Small intestine (tissue), 7 donors: ENCODE data around the gene EVC2. TPM values are rescaled to one million over a fixed set of nuclear protein-coding genes. Genes with fewer than 3 reads are reported as not detected.

Experiments used
- DNase-seq, 2 donors: peaks; one replicate each; pipeline versions ENCODE4 v3.0.0 to v3.0.0-alpha.2; 2013
- FAIRE-seq: peaks from 2 replicates; lab custom pipeline; 2012; peaks lifted over from hg19 to GRCh38; lab: Jason Lieb, UNC
- H3K27ac ChIP-seq, 3 donors: one replicate each; pipeline ENCODE4 v1.5.1; 2013; ENCODE audit warnings: low read length in 2 of 3, mild to moderate bottlenecking in 2 of 3, control low read depth in 1 of 3, inconsistent platforms in 1 of 3, low read depth in 1 of 3, moderate library complexity in 1 of 3
- H3K27me3 ChIP-seq, 3 donors: one replicate each; pipeline ENCODE4 v1.6.1; 2013; ENCODE audit warnings: low read length in 3 of 3, inconsistent platforms in 1 of 3; ENCODE audit not compliant: control insufficient read depth in 3 of 3, insufficient read depth in 3 of 3
- H3K36me3 ChIP-seq, 3 donors: one replicate each; pipeline ENCODE4 v1.6.1; 2013; ENCODE audit warnings: low read length in 3 of 3, inconsistent platforms in 1 of 3, low read depth in 1 of 3, mild to moderate bottlenecking in 1 of 3, moderate library complexity in 1 of 3; ENCODE audit not compliant: control insufficient read depth in 3 of 3, insufficient read depth in 2 of 3
- H3K4me1 ChIP-seq, 3 donors: one replicate each; pipeline ENCODE4 v1.6.1; 2013; ENCODE audit warnings: low read length in 2 of 3, inconsistent platforms in 1 of 3, low read depth in 1 of 3, mild to moderate bottlenecking in 1 of 3, moderate library complexity in 1 of 3; ENCODE audit not compliant: control insufficient read depth in 3 of 3, insufficient read depth in 2 of 3
- H3K4me3 ChIP-seq, 3 donors: one replicate each; pipeline ENCODE4 v1.5.1; 2013; ENCODE audit warnings: low read length in 3 of 3, control low read depth in 1 of 3, inconsistent platforms in 1 of 3, low read depth in 1 of 3, mild to moderate bottlenecking in 1 of 3, moderate library complexity in 1 of 3
- H3K9me3 ChIP-seq, 2 donors: one replicate each; pipeline ENCODE4 v1.6.1; 2013; ENCODE audit warnings: low read depth in 1 of 2, low read length in 1 of 2; ENCODE audit not compliant: control insufficient read depth in 2 of 2, insufficient read depth in 1 of 2
- WGBS, 3 donors: extraction: QIAGEN DNeasy Blood & Tissue Kit; methylation state at CpG; one replicate each; pipeline ENCODE4 v1.1.7; 2013; 5-methylcytosine and 5-hydroxymethylcytosine counted together
- polyA plus RNA-seq, 4 donors: library from polyadenylated mRNA; stranded (reverse) in 3 of 4; unstranded in 1 of 4; fragments of 200-250 nt in 3 of 4; fragments of 120-200 nt in 1 of 4; gene quantifications; one replicate each; pipeline versions ENCODE4 v1.2.1 to v1.2.3, GENCODE V29; 2013
- donor health status: healthy with polysubstance abuse.
- donor health status: control.
- donor health status: control.
- donor health status: Bipolar disorder and iron deficiency.
- donor health status: healthy.

EVC2 gene
- polyA plus RNA-seq, 4 donors, result 0.27 to 1.3 (median 0.83) TPM; not detected in 1

GRCh38 chr4:5575941-5576340 lies 132.4 kb downstream of the EVC2 start:
- Histone ChIP-seq H3K9me3 (no peaks in the 10 kb centered on the region), H3K4me3 (no peak overlapping the region), H3K4me1 (no peaks in the 10 kb centered on the region), H3K27ac (no peak overlapping the region), H3K36me3 (peaks cover 0 to 3% (median 0%) of the 10 kb centered on the region in 3 donors), H3K27me3 (no peaks in the 10 kb centered on the region)
- no peak for DNase-seq
- FAIRE-seq, result no peak
- 47 to 70% (median 67%) methylated on average over 5 of the region's 5 CpGs for WGBS, 3 donors

- Histone ChIP-seq H3K27me3 (no peaks in the 10 kb centered on the region), H3K36me3 (peaks cover 0 to 3% (median 0%) of the 10 kb centered on the region in 3 donors), H3K27ac (no peak overlapping the region), H3K4me1 (no peaks in the 10 kb centered on the region), H3K9me3 (no peaks in the 10 kb centered on the region), H3K4me3 (no peak overlapping the region)
- no peak for FAIRE-seq
- 75 to 85% (median 84%) methylated on average over 5 of the region's 5 CpGs for WGBS, 3 donors
- DNase-seq, result no peak
Observed at GRCh38 chr4:5574386-5574785, 134.0 kb downstream of the EVC2 start.

- no peak overlapping the region for H3K4me3 ChIP-seq
- WGBS, 3 donors, result 72 to 79% (median 78%) methylated on average over 8 of the region's 8 CpGs
- no peaks in the 10 kb centered on the region for H3K9me3 ChIP-seq
- no peak for DNase-seq
- no peaks in the 10 kb centered on the region for H3K27me3 ChIP-seq
- no peak for FAIRE-seq
- no peak overlapping the region for H3K27ac ChIP-seq
- H3K36me3 ChIP-seq, result peaks cover 0 to 3% (median 0%) of the 10 kb centered on the region in 3 donors
- H3K4me1 ChIP-seq, result no peaks in the 10 kb centered on the region
Observed at GRCh38 chr4:5573965-5574364, 134.4 kb downstream of the EVC2 start.

GRCh38 chr4:5572751-5573150 lies 135.6 kb downstream of the EVC2 start:
- no peak overlapping the region for H3K4me3 ChIP-seq
- H3K4me1 ChIP-seq, result no peaks in the 10 kb centered on the region
- no peak overlapping the region for H3K27ac ChIP-seq
- no peak for DNase-seq
- no peak for FAIRE-seq
- H3K9me3 ChIP-seq, result no peaks in the 10 kb centered on the region
- no peaks in the 10 kb centered on the region for H3K27me3 ChIP-seq
- WGBS, 3 donors, result 86 to 93% (median 92%) methylated on average over 5 of the region's 5 CpGs
- peaks cover 0 to 3% (median 0%) of the 10 kb centered on the region in 3 donors for H3K36me3 ChIP-seq

- DNase-seq (no peak), FAIRE-seq (no peak)
- 75 to 87% (median 76%) methylated on average over 2 of the region's 2 CpGs for WGBS, 3 donors
- no peaks in the 10 kb centered on the region for H3K4me1 ChIP-seq
- H3K4me3 ChIP-seq, result no peak overlapping the region
- peaks cover 0 to 3% (median 0%) of the 10 kb centered on the region in 3 donors for H3K36me3 ChIP-seq
- no peaks in the 10 kb centered on the region for H3K27me3 ChIP-seq
- no peak overlapping the region for H3K27ac ChIP-seq
- H3K9me3 ChIP-seq, result no peaks in the 10 kb centered on the region
Observed at GRCh38 chr4:5572114-5572513, 136.2 kb downstream of the EVC2 start.

- FAIRE-seq, result no peak
- no peaks in the 10 kb centered on the region for H3K27me3 ChIP-seq
- no peak overlapping the region for H3K27ac ChIP-seq
- no peaks in the 10 kb centered on the region for H3K9me3 ChIP-seq
- no peak for DNase-seq
- H3K36me3 ChIP-seq, result peaks cover 0 to 3% (median 0%) of the 10 kb centered on the region in 3 donors
- H3K4me3 ChIP-seq, result no peak overlapping the region
- no peaks in the 10 kb centered on the region for H3K4me1 ChIP-seq
- WGBS, 3 donors, result 73 to 88% (median 81%) methylated on average over 5 of the region's 5 CpGs
Observed at GRCh38 chr4:5571646-5572045, 136.7 kb downstream of the EVC2 start.

- Histone ChIP-seq H3K27me3 (no peaks in the 10 kb centered on the region), H3K27ac (no peak overlapping the region), H3K4me1 (no peaks in the 10 kb centered on the region), H3K4me3 (no peak overlapping the region), H3K9me3 (no peaks in the 10 kb centered on the region), H3K36me3 (peaks cover 0 to 3% (median 0%) of the 10 kb centered on the region in 3 donors)
- WGBS, 3 donors, result 79 to 87% (median 83%) methylated on average over 5 of the region's 5 CpGs
- no peak for FAIRE-seq
- DNase-seq, result no peak
Observed at GRCh38 chr4:5569451-5569850, 138.9 kb downstream of the EVC2 start.

- H3K36me3 ChIP-seq, result peaks cover 0 to 4% (median 0%) of the 10 kb centered on the region in 3 donors
- 46 to 84% (median 63%) methylated on average over 6 of the region's 6 CpGs for WGBS, 3 donors
- no peaks in the 10 kb centered on the region for H3K9me3 ChIP-seq
- no peak overlapping the region for H3K27ac ChIP-seq
- FAIRE-seq (no peak), DNase-seq (no peak)
- H3K4me3 ChIP-seq, result no peak overlapping the region
- no peaks in the 10 kb centered on the region for H3K4me1 ChIP-seq
- H3K27me3 ChIP-seq, result no peaks in the 10 kb centered on the region
Observed at GRCh38 chr4:5568931-5569330, 139.4 kb downstream of the EVC2 start.

GRCh38 chr4:5568336-5568735 lies 140.0 kb downstream of the EVC2 start:
- peaks cover 0 to 3% (median 0%) of the 10 kb centered on the region in 3 donors for H3K36me3 ChIP-seq
- FAIRE-seq (no peak), DNase-seq (no peak)
- 92 to 95% (median 92%) methylated on average over 20 of the region's 20 CpGs for WGBS, 3 donors
- no peak overlapping the region for H3K27ac ChIP-seq
- H3K9me3 ChIP-seq, result no peaks in the 10 kb centered on the region
- H3K4me1 ChIP-seq, result no peaks in the 10 kb centered on the region
- H3K4me3 ChIP-seq, result no peak overlapping the region
- H3K27me3 ChIP-seq, result no peaks in the 10 kb centered on the region
